ENCODE data around the gene GRIK3. TPM values are rescaled to one million over a fixed set of nuclear protein-coding genes. Genes with fewer than 3 reads are reported as not detected.

Gene GRIK3
- total RNA-seq, 2 experiments from 2014 or later = 16.3 to 55.0 TPM

DNA sequence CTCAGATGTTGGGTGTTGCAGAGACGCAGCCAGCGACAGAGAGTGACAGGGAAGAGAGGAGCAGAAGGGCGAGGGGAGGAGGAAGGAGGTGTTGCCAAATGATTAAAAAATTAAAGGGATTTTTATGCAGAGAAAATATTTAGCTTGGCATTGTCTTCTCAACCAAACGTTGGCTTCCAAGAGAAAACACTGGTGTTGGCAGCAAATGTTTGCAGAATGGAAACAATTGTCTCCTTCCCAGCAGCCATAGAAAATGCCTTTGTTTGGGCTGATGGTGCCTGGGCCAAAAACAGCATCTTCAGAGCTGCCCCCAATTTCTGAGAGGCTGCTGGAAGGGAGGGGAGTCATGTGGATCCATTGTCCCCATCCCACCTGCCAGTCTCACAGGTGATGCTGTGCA lies 29.7 kb upstream of the GRIK3 start:
- no peak overlapping the region for H3K27ac ChIP-seq (ENCODE audit: low read depth, low read length, poor library complexity, severe bottlenecking)
- no TSS peak for BruUV-seq (replicated peaks)

GRCh38 chr1:37059346-37059745 lies 25.0 kb upstream of the GRIK3 start:
- ChIA-PET CTCF (ENCODE audit: unreplicated experiment) (no interaction called here), POLR2A (no interaction called here)
- intact Hi-C loops (cut with micrococcal nuclease; ENCODE audit: unreplicated experiment) = no loop called here
- Histone ChIP-seq H3K4me2 (ENCODE audit: low read length) (no peak overlapping the region), H2AFZ (ENCODE audit: low read length) (no peak overlapping the region), H3K36me3 (ENCODE audit: insufficient read depth, low read length) (no peaks in the 10 kb centered on the region), H3K9me2 (ENCODE audit: insufficient read depth, low read length) (no peaks in the 10 kb centered on the region), H3K27ac (ENCODE audit: low read depth, low read length, poor library complexity, severe bottlenecking) (no peak overlapping the region), H3K4me1 (ENCODE audit: insufficient read depth, low read length, poor library complexity, severe bottlenecking) (no peaks in the 10 kb centered on the region), H4K20me1 (ENCODE audit: insufficient read depth, low read length) (no peaks in the 10 kb centered on the region), H3K9me3 (ENCODE audit: low read length) (no peaks in the 10 kb centered on the region), H3K4me3 (ENCODE audit: low read depth, low read length, poor library complexity, severe bottlenecking) (no peak overlapping the region), H3K79me2 (ENCODE audit: insufficient read depth, low read depth, low read length) (no peaks in the 10 kb centered on the region)
- TF ChIP-seq, protein P1, sequence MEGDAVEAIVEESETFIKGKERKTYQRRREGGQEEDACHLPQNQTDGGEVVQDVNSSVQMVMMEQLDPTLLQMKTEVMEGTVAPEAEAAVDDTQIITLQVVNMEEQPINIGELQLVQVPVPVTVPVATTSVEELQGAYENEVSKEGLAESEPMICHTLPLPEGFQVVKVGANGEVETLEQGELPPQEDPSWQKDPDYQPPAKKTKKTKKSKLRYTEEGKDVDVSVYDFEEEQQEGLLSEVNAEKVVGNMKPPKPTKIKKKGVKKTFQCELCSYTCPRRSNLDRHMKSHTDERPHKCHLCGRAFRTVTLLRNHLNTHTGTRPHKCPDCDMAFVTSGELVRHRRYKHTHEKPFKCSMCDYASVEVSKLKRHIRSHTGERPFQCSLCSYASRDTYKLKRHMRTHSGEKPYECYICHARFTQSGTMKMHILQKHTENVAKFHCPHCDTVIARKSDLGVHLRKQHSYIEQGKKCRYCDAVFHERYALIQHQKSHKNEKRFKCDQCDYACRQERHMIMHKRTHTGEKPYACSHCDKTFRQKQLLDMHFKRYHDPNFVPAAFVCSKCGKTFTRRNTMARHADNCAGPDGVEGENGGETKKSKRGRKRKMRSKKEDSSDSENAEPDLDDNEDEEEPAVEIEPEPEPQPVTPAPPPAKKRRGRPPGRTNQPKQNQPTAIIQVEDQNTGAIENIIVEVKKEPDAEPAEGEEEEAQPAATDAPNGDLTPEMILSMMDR (conservative IDR thresholded peaks at IDR 0.05; ENCODE audit: low read length) = no peak
- TF ChIP-seq EZH2phosphoT487 (IDR thresholded peaks at IDR 0.05; ENCODE audit: borderline replicate concordance, low read depth, low read length) = no peak
- no peak for DNase-seq (ENCODE audit: low spot score)
- BruUV-seq (replicated peaks) = no TSS peak

More for the DNA sequence above, 29.7 kb upstream of the GRIK3 start:
- intact Hi-C loops (cut with micrococcal nuclease; ENCODE audit: unreplicated experiment) = no loop called here
- Histone ChIP-seq H3K9me3 (ENCODE audit: low read length) (no peaks in the 10 kb centered on the region), H3K9me2 (ENCODE audit: insufficient read depth, low read length) (no peaks in the 10 kb centered on the region), H3K79me2 (ENCODE audit: insufficient read depth, low read depth, low read length) (no peaks in the 10 kb centered on the region), H3K36me3 (ENCODE audit: insufficient read depth, low read length) (no peaks in the 10 kb centered on the region), H3K4me1 (ENCODE audit: insufficient read depth, low read length, poor library complexity, severe bottlenecking) (no peaks in the 10 kb centered on the region), H3K4me2 (ENCODE audit: low read length) (no peak overlapping the region), H4K20me1 (ENCODE audit: insufficient read depth, low read length) (no peaks in the 10 kb centered on the region), H2AFZ (ENCODE audit: low read length) (no peak overlapping the region), H3K4me3 (ENCODE audit: low read depth, low read length, poor library complexity, severe bottlenecking) (no peak overlapping the region)
- ChIA-PET POLR2A (no interaction called here), CTCF (ENCODE audit: unreplicated experiment) (no interaction called here)
- DNase-seq (ENCODE audit: low spot score) = no peak
- TF ChIP-seq EZH2phosphoT487 (IDR thresholded peaks at IDR 0.05; ENCODE audit: borderline replicate concordance, low read depth, low read length) = no peak
- TF ChIP-seq, protein P1 (conservative IDR thresholded peaks at IDR 0.05; ENCODE audit: low read length) = no peak

GRCh38 chr1:37058424-37058988 lies 24.2 kb upstream of the GRIK3 start:
- no peaks in the 10 kb centered on the region for H3K36me3 ChIP-seq (ENCODE audit: insufficient read depth, low read length)
- H3K4me2 ChIP-seq (ENCODE audit: low read length) = no peak overlapping the region
- H3K9me3 ChIP-seq (ENCODE audit: low read length) = no peaks in the 10 kb centered on the region
- no peaks in the 10 kb centered on the region for H3K9me2 ChIP-seq (ENCODE audit: insufficient read depth, low read length)
- BruUV-seq (replicated peaks) = no TSS peak
- no peaks in the 10 kb centered on the region for H3K4me1 ChIP-seq (ENCODE audit: insufficient read depth, low read length, poor library complexity, severe bottlenecking)
- no peak overlapping the region for H2AFZ ChIP-seq (ENCODE audit: low read length)
- intact Hi-C loops (cut with micrococcal nuclease; ENCODE audit: unreplicated experiment) = no loop called here
- no peak for DNase-seq (ENCODE audit: low spot score)
- no peaks in the 10 kb centered on the region for H4K20me1 ChIP-seq (ENCODE audit: insufficient read depth, low read length)
- no peaks in the 10 kb centered on the region for H3K79me2 ChIP-seq (ENCODE audit: insufficient read depth, low read depth, low read length)
- no peak for TF ChIP-seq EZH2phosphoT487 (IDR thresholded peaks at IDR 0.05; ENCODE audit: borderline replicate concordance, low read depth, low read length)
- TF ChIP-seq, protein P1 (conservative IDR thresholded peaks at IDR 0.05; ENCODE audit: low read length) = no peak
- CTCF ChIA-PET (ENCODE audit: unreplicated experiment) = no interaction called here
- H3K27ac ChIP-seq (ENCODE audit: low read depth, low read length, poor library complexity, severe bottlenecking) = no peak overlapping the region
- no peak overlapping the region for H3K4me3 ChIP-seq (ENCODE audit: low read depth, low read length, poor library complexity, severe bottlenecking)
- POLR2A ChIA-PET = no interaction called here

Measured in OCI-LY7 (cell line).